ENCODE data around the gene PCNX2. TPM values are rescaled to one million over a fixed set of nuclear protein-coding genes. Genes with fewer than 3 reads are reported as not detected.

The PCNX2 gene
- total RNA-seq, 2 donors from 2014 or later, result 24.1 to 72.1 TPM

DNA sequence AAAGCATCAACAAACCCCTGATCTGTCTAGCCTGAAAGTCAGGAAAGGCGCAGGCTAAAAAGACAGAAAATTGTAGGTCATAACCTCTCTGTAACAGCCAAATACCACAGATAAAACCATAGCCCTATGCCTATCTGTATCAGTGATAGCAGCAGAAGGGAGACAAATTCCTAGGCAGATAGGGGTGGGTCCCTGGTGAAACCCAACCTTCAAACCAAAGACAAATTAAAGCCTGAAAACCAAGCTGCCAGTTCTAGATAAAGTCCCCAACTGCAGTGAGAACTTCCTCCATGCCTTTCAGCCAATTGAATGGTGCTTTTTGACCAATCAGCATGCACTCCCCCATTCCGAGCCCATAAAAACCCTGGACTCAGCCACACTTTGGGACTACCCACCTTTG is 229.8 kb downstream of the PCNX2 start:
- intact Hi-C loops (cut with DNase I), result no loop called here
- 95 to 98% methylated on average over 2 of the region's 2 CpGs for WGBS, 2 donors
- H3K27ac ChIP-seq, result no peak overlapping the region
- H3K27me3 ChIP-seq, result no peaks in the 10 kb centered on the region
- no peaks in the 10 kb centered on the region for H3K4me1 ChIP-seq
- TF ChIP-seq, protein P1, sequence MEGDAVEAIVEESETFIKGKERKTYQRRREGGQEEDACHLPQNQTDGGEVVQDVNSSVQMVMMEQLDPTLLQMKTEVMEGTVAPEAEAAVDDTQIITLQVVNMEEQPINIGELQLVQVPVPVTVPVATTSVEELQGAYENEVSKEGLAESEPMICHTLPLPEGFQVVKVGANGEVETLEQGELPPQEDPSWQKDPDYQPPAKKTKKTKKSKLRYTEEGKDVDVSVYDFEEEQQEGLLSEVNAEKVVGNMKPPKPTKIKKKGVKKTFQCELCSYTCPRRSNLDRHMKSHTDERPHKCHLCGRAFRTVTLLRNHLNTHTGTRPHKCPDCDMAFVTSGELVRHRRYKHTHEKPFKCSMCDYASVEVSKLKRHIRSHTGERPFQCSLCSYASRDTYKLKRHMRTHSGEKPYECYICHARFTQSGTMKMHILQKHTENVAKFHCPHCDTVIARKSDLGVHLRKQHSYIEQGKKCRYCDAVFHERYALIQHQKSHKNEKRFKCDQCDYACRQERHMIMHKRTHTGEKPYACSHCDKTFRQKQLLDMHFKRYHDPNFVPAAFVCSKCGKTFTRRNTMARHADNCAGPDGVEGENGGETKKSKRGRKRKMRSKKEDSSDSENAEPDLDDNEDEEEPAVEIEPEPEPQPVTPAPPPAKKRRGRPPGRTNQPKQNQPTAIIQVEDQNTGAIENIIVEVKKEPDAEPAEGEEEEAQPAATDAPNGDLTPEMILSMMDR (IDR thresholded peaks at IDR 0.05), result no peak
- no peak for TF ChIP-seq POLR2A (IDR thresholded peaks at IDR 0.05)
- H3K36me3 ChIP-seq (replicated peaks in 1 of 2; ENCODE audit: insufficient read depth in 1 of 2, low read depth in 2 of 2), result no peaks in the 10 kb centered on the region
- H3K4me3 ChIP-seq, result no peak overlapping the region
- DNase-seq, result no peak
- peaks cover 0 to 5% (median 4%) of the 10 kb centered on the region in 3 donors for H3K9me3 ChIP-seq
- no peak for ATAC-seq

DNA sequence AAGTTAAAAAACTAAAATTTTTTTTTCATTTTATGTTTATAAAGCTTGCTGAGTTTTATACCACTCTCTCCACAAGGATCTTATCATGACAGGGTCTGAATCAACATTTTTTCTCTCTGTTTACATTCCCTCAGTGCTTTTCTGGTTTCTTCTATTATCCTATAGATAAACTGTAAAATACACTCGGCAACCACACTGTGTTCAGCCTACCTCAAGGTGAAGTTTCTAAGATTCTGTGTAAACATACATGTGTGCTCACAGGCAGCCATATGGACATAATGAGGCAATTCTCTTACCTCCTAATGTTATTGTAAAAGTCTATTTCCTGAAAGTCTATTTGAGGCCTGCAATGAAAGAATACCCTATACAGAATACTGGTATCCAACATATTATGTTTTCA is 230.5 kb downstream of the PCNX2 start:
- ATAC-seq (no peak), DNase-seq (no peak)
- intact Hi-C loops (cut with DNase I), result no loop called here
- no peaks in the 10 kb centered on the region for H3K27me3 ChIP-seq
- 27 to 58% methylated on average over 1 of the region's 1 CpG for WGBS, 2 donors
- H3K9me3 ChIP-seq, result peaks cover 0 to 5% (median 4%) of the 10 kb centered on the region in 3 donors
- H3K27ac ChIP-seq, result no peak overlapping the region
- no peak overlapping the region for H3K4me3 ChIP-seq
- TF ChIP-seq, protein P1 (IDR thresholded peaks at IDR 0.05), result no peak
- no peak for TF ChIP-seq POLR2A (IDR thresholded peaks at IDR 0.05)
- H3K36me3 ChIP-seq (replicated peaks in 1 of 2; ENCODE audit: insufficient read depth in 1 of 2, low read depth in 2 of 2), result no peaks in the 10 kb centered on the region
- H3K4me1 ChIP-seq, result no peaks in the 10 kb centered on the region

DNA sequence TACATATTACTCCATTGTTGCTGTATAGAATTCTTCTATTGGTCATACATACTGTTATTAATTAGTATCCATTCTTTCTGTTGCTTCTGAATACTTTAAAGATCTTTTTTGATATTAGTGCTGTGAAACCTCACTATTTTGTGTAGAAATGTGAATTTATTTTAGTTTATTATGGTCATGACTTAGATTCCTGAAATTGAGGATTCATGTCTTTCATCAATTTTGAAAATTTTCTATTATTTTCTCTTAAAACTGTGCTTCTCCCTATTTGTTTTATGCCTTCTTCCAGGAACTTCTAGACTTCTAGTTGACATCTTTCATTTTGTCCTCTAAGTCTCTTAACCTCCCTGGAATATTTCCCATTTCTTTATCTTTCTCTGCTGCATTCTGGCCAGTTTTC is 232.1 kb downstream of the PCNX2 start:
- no peak for TF ChIP-seq POLR2A (IDR thresholded peaks at IDR 0.05)
- TF ChIP-seq, protein P1 (IDR thresholded peaks at IDR 0.05), result no peak
- H3K36me3 ChIP-seq (replicated peaks in 1 of 2; ENCODE audit: insufficient read depth in 1 of 2, low read depth in 2 of 2), result no peaks in the 10 kb centered on the region
- ATAC-seq, result no peak
- no peak overlapping the region for H3K27ac ChIP-seq
- H3K27me3 ChIP-seq, result no peaks in the 10 kb centered on the region
- intact Hi-C loops (cut with DNase I), result no loop called here
- no peak overlapping the region for H3K4me3 ChIP-seq
- no peak for DNase-seq
- peaks cover 0 to 5% (median 4%) of the 10 kb centered on the region in 3 donors for H3K9me3 ChIP-seq
- H3K4me1 ChIP-seq, result no peaks in the 10 kb centered on the region

DNA sequence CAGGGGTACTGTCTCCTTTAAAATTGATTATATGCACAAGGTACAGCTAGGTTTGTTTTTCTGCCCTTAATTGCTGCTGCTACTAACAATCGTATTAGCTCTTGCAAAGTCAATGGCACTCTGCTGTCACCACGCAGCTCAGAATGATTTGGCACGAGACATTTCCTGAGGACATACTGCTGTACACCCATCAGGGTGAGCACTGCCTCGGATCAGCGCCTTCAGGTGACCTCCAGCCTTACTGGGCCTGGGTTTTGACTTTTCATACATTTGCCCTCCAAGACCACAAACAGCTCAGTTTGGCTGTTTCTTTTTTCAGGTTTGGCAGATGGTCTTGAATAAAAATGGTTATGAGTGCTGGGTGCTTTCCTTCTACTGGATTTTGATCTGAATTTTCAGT is 234.3 kb downstream of the PCNX2 start:
- TF ChIP-seq, protein P1 (IDR thresholded peaks at IDR 0.05), result no peak
- TF ChIP-seq POLR2A (IDR thresholded peaks at IDR 0.05), result no peak
- Histone ChIP-seq H3K36me3 (replicated peaks in 1 of 2; ENCODE audit: insufficient read depth in 1 of 2, low read depth in 2 of 2) (no peaks in the 10 kb centered on the region), H3K4me3 (no peak overlapping the region), H3K4me1 (no peaks in the 10 kb centered on the region), H3K27ac (no peak overlapping the region), H3K27me3 (no peaks in the 10 kb centered on the region), H3K9me3 (peaks cover 0 to 5% (median 2%) of the 10 kb centered on the region in 3 donors)
- WGBS, 2 donors, result 70 to 75% methylated on average over 5 of the region's 5 CpGs
- intact Hi-C loops (cut with DNase I), result no loop called here
- no peak for ATAC-seq
- no peak for DNase-seq

DNA sequence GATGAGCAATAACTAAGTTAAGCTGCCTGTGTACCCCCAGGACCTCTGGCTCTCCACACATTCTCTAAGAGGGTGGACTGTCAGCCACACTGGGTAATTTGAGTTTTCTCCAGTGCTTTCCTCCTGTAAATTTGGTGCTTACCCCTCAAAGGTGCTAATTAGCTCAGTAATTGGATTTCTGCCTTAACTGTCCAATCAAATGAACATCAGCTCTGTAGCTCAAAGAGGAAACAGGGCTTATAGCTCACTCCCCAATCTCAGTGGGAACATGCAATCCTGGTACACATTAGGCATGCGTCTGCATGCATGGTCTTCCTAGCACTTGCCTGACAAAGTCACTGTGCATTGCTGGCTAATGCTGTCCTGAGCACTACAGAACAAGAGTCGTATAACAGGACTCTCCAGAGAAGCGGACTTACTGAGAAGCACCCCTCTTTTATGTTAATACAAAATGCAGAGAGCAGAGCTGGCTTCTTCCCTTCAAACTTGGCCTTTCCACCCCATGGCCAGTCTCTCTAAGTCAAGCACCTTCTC is 235.0 kb downstream of the PCNX2 start:
- no peak for ATAC-seq
- Histone ChIP-seq H3K4me3 (no peak overlapping the region), H3K27me3 (no peaks in the 10 kb centered on the region), H3K36me3 (replicated peaks in 1 of 2; ENCODE audit: insufficient read depth in 1 of 2, low read depth in 2 of 2) (no peaks in the 10 kb centered on the region), H3K9me3 (no peaks in the 10 kb centered on the region), H3K27ac (no peak overlapping the region), H3K4me1 (no peaks in the 10 kb centered on the region)
- TF ChIP-seq, protein P1 (IDR thresholded peaks at IDR 0.05), result no peak
- 78 to 86% methylated on average over 3 of the region's 3 CpGs for WGBS, 2 donors
- intact Hi-C loops (cut with DNase I), result no loop called here
- no peak for DNase-seq

Measured in body of pancreas (tissue), 4 donors.